BE2C (cell line): Measurements from ENCODE around the gene CLSTN2.

Source experiments
- DNase-seq: peaks from one replicate; pipeline ENCODE4 v3.0.0-alpha.2; 2020
- H3K27me3 ChIP-seq: fragments of 250-450 bp; sonication (Bioruptor Pico); 2 replicates; pipeline ENCODE4 v1.5.1; 2020; ENCODE audit warnings: mild to moderate bottlenecking
- H3K36me3 ChIP-seq: fragments of 250-450 bp; sonication (Bioruptor Pico); 2 replicates; pipeline ENCODE4 v1.5.1; 2020; ENCODE audit warnings: mild to moderate bottlenecking
- H3K4me1 ChIP-seq: fragments of 250-450 bp; sonication (Bioruptor Pico); 2 replicates; pipeline ENCODE4 v1.5.1; 2020
- H3K4me3 ChIP-seq: 2 replicates; pipeline ENCODE4 v1.5.1; 2011; ENCODE audit warnings: low read depth, low read length
- H3K9me3 ChIP-seq: fragments of 250-450 bp; sonication (Bioruptor Pico); 2 replicates; pipeline ENCODE4 v1.5.1; 2020
- CTCF ChIP-seq: IDR thresholded peaks from 2 replicates; pipeline ENCODE4 v1.5.1; 2012; ENCODE audit warnings: mild to moderate bottlenecking, low read depth, low read length

Gene CLSTN2

DNA sequence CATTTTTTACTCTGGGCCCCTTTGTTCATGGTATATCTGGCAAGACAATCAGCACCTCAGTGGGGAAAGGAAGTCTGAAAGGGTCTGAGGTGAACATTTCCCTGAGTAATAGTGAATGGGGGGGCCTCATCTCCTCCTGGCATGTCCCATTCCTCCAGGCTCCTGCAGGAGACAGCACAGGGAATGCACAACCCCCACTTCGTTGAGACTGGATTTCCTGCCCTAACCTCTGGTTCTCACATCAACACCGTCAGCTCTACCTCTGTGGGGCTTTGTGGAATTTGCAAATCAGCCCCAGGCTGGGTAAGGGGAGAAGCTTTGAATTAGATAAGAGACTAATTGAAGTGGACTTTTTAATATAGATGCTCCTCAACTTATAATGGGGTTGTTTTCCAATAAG lies 574.5 kb downstream of the CLSTN2 start:
- DNase-seq = no peak
- H3K27me3 ChIP-seq = peaks cover 14% of the 10 kb centered on the region; the same call in 1 of the 2 replicates
- TF ChIP-seq CTCF = no peak
- no peaks in the 10 kb centered on the region for H3K36me3 ChIP-seq
- H3K4me3 ChIP-seq = no peak overlapping the region
- H3K4me1 ChIP-seq = no peaks in the 10 kb centered on the region
- H3K9me3 ChIP-seq = no peaks in the 10 kb centered on the region; the same call in 1 of the 2 replicates

GRCh38 chr3:140510303-140510861 lies 575.4 kb downstream of the CLSTN2 start:
- Histone ChIP-seq H3K4me1 (no peaks in the 10 kb centered on the region), H3K4me3 (no peak overlapping the region)
- no peak for TF ChIP-seq CTCF

DNA sequence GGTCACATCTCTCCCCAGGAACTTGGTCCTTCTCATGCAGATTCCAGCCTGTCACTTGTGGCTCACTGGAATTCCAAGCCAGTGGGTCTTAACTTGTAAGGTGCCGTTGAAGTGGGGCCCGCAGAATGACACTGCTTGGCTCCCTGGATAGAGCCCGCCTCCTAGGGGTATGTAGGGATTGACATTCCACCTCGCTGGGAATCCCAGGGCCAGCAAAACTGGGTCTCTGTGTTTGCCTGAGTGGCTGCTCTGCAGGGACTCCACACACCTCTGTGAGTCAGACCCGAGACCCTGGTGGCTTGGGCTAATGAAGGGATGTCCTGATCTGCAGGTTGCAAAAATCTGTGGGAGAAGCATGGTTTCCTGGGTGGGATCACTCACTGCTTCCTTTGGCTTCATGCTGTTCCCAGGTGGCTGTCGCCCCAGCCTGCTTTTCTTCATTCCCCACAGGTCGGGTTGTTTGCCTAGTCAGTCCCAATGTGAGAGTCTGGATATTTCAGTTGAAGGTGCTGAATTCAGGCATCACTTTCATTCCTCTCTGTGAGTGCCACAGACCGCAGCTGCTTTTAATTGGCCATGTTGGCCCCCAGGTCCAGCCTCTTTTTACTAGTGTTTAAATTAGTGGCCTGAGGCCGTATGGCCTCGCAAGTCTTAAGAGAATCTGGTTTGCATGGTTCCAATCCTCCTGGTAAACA lies 586.9 kb downstream of the CLSTN2 start:
- DNase-seq = no peak
- Histone ChIP-seq H3K9me3 (no peaks in the 10 kb centered on the region), H3K27me3 (peaks cover 8% of the 10 kb centered on the region), H3K4me1 (no peaks in the 10 kb centered on the region), H3K4me3 (no peak overlapping the region), H3K36me3 (no peaks in the 10 kb centered on the region)
- TF ChIP-seq CTCF = no peak

More at GRCh38 chr3:140510303-140510861, 575.4 kb downstream of the CLSTN2 start:
- H3K27me3 ChIP-seq = peaks cover 19% of the 10 kb centered on the region
- DNase-seq = no peak
- H3K9me3 ChIP-seq = no peaks in the 10 kb centered on the region; the same call in 1 of the 2 replicates
- H3K36me3 ChIP-seq = no peaks in the 10 kb centered on the region

- no peaks in the 10 kb centered on the region for H3K9me3 ChIP-seq
- no peak for DNase-seq
- H3K27me3 ChIP-seq = peaks cover 11% of the 10 kb centered on the region
- H3K36me3 ChIP-seq = no peaks in the 10 kb centered on the region
- H3K4me1 ChIP-seq = no peaks in the 10 kb centered on the region
- no peak for TF ChIP-seq CTCF
- no peak overlapping the region for H3K4me3 ChIP-seq
Measured at GRCh38 chr3:140522653-140523380, 587.8 kb downstream of the CLSTN2 start.

DNA sequence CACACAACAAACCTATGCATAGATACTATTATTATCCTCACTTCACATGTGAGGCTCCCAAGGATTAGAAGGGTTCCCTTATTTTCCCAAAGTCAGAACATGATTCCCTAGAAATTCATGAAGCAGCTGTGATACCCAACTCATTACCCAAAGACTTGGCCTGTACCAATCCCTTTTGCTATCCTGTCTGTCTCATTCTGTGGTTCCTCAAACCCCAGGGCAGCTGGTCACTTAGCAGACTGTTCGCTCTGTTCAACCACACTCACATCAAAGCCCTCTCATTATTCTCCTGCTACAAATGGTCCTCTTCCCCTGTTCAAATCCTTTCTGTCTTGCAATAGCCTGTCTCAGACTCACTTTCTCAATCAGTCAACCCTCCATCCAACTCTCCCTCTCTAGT lies 588.6 kb downstream of the CLSTN2 start:
- Histone ChIP-seq H3K4me3 (no peak overlapping the region), H3K9me3 (no peaks in the 10 kb centered on the region), H3K4me1 (no peaks in the 10 kb centered on the region), H3K36me3 (no peaks in the 10 kb centered on the region), H3K27me3 (peaks cover 11% of the 10 kb centered on the region)
- no peak for TF ChIP-seq CTCF
- no peak for DNase-seq

DNA sequence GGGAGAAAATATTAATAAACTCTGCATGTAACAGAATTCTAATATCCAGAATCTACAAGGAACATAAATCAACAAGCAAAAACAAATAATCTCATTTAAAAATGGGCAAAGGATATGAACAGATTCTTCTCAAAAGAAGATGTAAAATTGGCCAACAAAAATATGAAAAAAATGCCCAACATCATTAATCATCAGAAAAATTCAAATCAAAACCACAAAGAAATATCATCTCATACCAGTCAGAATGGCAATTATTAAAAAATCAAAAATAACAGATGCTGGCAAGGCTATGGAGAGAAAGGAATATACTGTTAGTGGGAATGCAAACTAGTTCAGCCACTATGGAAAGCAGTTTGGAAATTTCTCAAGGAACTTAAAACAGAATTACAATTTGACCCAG lies 592.2 kb downstream of the CLSTN2 start:
- DNase-seq = no peak
- Histone ChIP-seq H3K4me1 (no peaks in the 10 kb centered on the region), H3K9me3 (no peaks in the 10 kb centered on the region), H3K27me3 (peaks cover 9% of the 10 kb centered on the region), H3K36me3 (no peaks in the 10 kb centered on the region), H3K4me3 (no peak overlapping the region)
- TF ChIP-seq CTCF = no peak
